Gastrocnemius medialis (tissue), 4 donors: Measurements from ENCODE around the gene PRKAA2. TPM values are rescaled to one million over a fixed set of nuclear protein-coding genes. Genes with fewer than 3 reads are reported as not detected.

Experiments
- ATAC-seq, 2 donors: fragments of 150-250 bp; one replicate each; pipeline ENCODE4 v1.9.1; 2016
- DNase-seq, 2 donors: peaks; one replicate each; pipeline ENCODE4 v3.0.0-alpha.2; 2019
- H3K27ac ChIP-seq, 4 donors: fragments of 200-600 bp; sonication (generic); 1 replicate in 1 of 4; 2 replicates in 3 of 4; pipeline ENCODE4 v1.5.1; 2016 to 2018; ENCODE audit warnings: mild to moderate bottlenecking in 2 of 4, moderate library complexity in 1 of 4
- H3K27me3 ChIP-seq, 3 donors: fragments of 200-600 bp; sonication (generic) in 2 of 3; 1 replicate in 1 of 3; 2 replicates in 2 of 3; pipeline versions ENCODE4 v1.5.1 to v1.6.0; 2016 to 2019; ENCODE audit warnings: mild to moderate bottlenecking in 1 of 3, moderate library complexity in 1 of 3
- H3K36me3 ChIP-seq, 2 donors: fragments of 200-600 bp; sonication (generic) in 1 of 2; one replicate each; pipeline ENCODE4 v1.5.1; 2017 to 2018
- H3K4me1 ChIP-seq, 2 donors: fragments of 200-600 bp; sonication (generic) in 1 of 2; one replicate each; pipeline ENCODE4 v1.5.1; 2016 to 2017; ENCODE audit warnings: mild to moderate bottlenecking in 2 of 2
- H3K4me3 ChIP-seq, 4 donors: fragments of 200-600 bp; sonication (generic) in 3 of 4; 1 replicate in 1 of 4; 2 replicates in 3 of 4; pipeline ENCODE4 v1.5.1; 2016 to 2019; ENCODE audit warnings: mild to moderate bottlenecking in 2 of 4
- H3K9me3 ChIP-seq, 3 donors: fragments of 200-600 bp; sonication (generic) in 2 of 3; 1 replicate in 1 of 3; 2 replicates in 2 of 3; pipeline ENCODE4 v1.5.1; 2016 to 2019
- CTCF ChIP-seq, 5 experiments: fragments of 450-650 bp in 3 of 5; fragments of 200-600 bp in 2 of 5; sonication (generic) in 2 of 5; IDR thresholded peaks in 4 of 5; conservative IDR thresholded peaks in 1 of 5; 1 replicate in 4 of 5; 2 replicates in 1 of 5; pipeline ENCODE4 v1.5.1; 2016 to 2019; ENCODE audit warnings: antibody characterized with exemption in 5 of 5, mild to moderate bottlenecking in 3 of 5, moderate library complexity in 3 of 5
- POLR2A ChIP-seq, 2 donors: fragments of 450-650 bp; IDR thresholded peaks; one replicate each; pipeline ENCODE4 v1.6.1; 2017; ENCODE audit warnings: antibody characterized with exemption in 2 of 2, mild to moderate bottlenecking in 2 of 2, moderate library complexity in 2 of 2
- in situ Hi-C, 4 donors: fragments of 200-750 bp; cut with MboI; loops; one replicate each; pipeline versions ENCODE4 v1.15.0 to v1.8.0; 2017; ENCODE audit warnings: low sequenced_read_pairs in 4 of 4
- intact Hi-C: fragments of 100-400 bp; cut with DNase I; formaldehyde crosslinking; loops from one replicate; pipeline ENCODE4 v1.15.1; 2023; ENCODE audit warnings: low total_unique reads
- total RNA-seq, 4 donors: library from RNA; depleted of rRNA; stranded (reverse); fragments of >200 nt; gene quantifications; one replicate each; pipeline versions ENCODE4 v1.1.0 to v1.2.3, GENCODE V29; 2016

The PRKAA2 gene
- total RNA-seq, 4 donors from 2014 or later: 24.6 to 78.6 (median 70.9) TPM

DNA sequence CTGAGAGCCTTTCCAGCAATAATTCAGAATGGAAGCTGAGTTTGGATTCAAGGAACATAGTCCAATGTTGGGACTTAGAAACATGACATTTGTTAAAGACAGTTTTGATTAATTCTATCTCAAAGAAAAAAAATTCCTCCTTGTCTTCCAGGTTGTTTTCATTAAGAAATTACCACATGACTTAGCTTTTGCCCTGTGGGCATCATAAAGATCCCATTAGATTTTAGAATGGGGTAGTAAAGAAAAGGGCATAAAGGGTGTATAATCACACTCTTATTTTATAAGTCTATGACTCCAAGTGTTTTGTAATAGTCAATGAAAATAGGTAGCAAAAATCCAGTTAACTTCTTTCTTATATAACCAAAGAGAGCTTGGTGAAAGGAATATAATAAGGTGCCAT, 14.3 kb upstream of the PRKAA2 start:
- Histone ChIP-seq H3K27ac (no peak overlapping the region), H3K4me1 (no peaks in the 10 kb centered on the region), H3K36me3 (no peaks in the 10 kb centered on the region), H3K9me3 (no peaks in the 10 kb centered on the region), H3K4me3 (no peak overlapping the region), H3K27me3 (no peaks in the 10 kb centered on the region)
- in situ Hi-C loops: no loop called here
- TF ChIP-seq POLR2A (IDR thresholded peaks at IDR 0.05): no peak
- TF ChIP-seq CTCF (IDR thresholded peaks at IDR 0.05 in 4 of 5, conservative IDR thresholded peaks at IDR 0.05 in 1 of 5): no peak
- ATAC-seq: no peak
- intact Hi-C loops: no loop called here
- DNase-seq: no peak

GRCh38 chr1:56631901-56632300, 13.2 kb upstream of the PRKAA2 start:
- Histone ChIP-seq H3K4me1 (no peaks in the 10 kb centered on the region), H3K27ac (no peak overlapping the region), H3K36me3 (no peaks in the 10 kb centered on the region), H3K27me3 (no peaks in the 10 kb centered on the region), H3K4me3 (no peak overlapping the region), H3K9me3 (no peaks in the 10 kb centered on the region)
- no peak for ATAC-seq
- no peak for DNase-seq
- no peak for TF ChIP-seq CTCF (IDR thresholded peaks at IDR 0.05 in 4 of 5, conservative IDR thresholded peaks at IDR 0.05 in 1 of 5)
- in situ Hi-C loops (no loop called here), intact Hi-C loops (no loop called here)

DNA sequence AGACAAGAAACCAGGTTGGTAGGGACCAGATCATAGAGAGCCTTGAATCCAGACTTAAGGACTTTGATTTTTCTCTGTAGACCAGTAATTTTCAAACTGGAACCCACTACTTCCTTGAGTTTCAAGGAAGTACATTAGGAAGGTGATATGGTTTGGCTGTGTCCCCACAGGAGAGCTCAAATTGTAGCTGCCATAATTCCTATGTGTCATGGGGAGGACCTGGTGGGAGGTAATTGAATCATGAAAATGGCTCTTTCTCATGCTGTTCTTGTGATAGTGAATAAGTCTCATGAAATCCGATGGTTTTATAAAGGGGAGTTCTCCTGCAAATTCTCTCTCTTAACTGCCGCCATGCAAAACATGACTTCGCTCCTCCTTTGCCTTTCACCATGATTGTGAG, 10.1 kb upstream of the PRKAA2 start:
- Histone ChIP-seq H3K27ac (no peak overlapping the region), H3K36me3 (no peaks in the 10 kb centered on the region), H3K9me3 (no peaks in the 10 kb centered on the region), H3K4me1 (no peaks in the 10 kb centered on the region), H3K27me3 (no peaks in the 10 kb centered on the region), H3K4me3 (no peak overlapping the region)
- TF ChIP-seq POLR2A (IDR thresholded peaks at IDR 0.05): no peak
- TF ChIP-seq CTCF (IDR thresholded peaks at IDR 0.05 in 4 of 5, conservative IDR thresholded peaks at IDR 0.05 in 1 of 5): no peak
- in situ Hi-C loops (no loop called here), intact Hi-C loops (loop anchor here (1.0 kb wide), 1 partner anchor 32 kb away; no protein-coding TSS in a partner anchor)
- ATAC-seq: no peak
- DNase-seq: no peak

- in situ Hi-C loops (no loop called here), intact Hi-C loops (no loop called here)
- no peaks in the 10 kb centered on the region for H3K9me3 ChIP-seq
- H3K4me1 ChIP-seq: no peaks in the 10 kb centered on the region
- H3K27ac ChIP-seq: no peak overlapping the region
- H3K4me3 ChIP-seq: no peak overlapping the region
- TF ChIP-seq POLR2A (IDR thresholded peaks at IDR 0.05) (no peak), CTCF (IDR thresholded peaks at IDR 0.05 in 4 of 5, conservative IDR thresholded peaks at IDR 0.05 in 1 of 5) (no peak)
- ATAC-seq: no peak
- DNase-seq: no peak
- no peaks in the 10 kb centered on the region for H3K36me3 ChIP-seq
- no peaks in the 10 kb centered on the region for H3K27me3 ChIP-seq
Observed at GRCh38 chr1:56638248-56638647, 6.9 kb upstream of the PRKAA2 start.

DNA sequence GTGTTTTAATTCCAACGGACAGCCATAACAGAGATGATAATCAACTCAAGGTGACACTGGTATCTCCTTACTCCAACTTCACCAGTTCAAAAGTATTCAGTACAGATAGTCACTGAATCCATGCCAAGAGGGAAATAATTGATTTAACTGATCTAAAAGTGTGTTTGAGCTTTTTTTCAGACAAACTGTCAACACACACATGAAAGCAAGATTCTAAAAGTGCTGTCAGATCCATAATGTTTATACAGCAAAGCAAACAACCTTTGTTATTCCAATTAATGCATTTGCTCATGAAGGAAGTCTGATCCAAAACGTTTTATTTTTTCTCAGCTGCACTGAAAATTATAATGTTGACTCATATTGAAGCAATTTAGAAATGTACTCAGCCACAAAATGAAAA, 5.9 kb upstream of the PRKAA2 start:
- ATAC-seq: no peak
- in situ Hi-C loops: no loop called here
- H3K27ac ChIP-seq: no peak overlapping the region

More for the DNA sequence above, 5.9 kb upstream of the PRKAA2 start:
- intact Hi-C loops: no loop called here
- Histone ChIP-seq H3K4me3 (no peak overlapping the region), H3K36me3 (no peaks in the 10 kb centered on the region), H3K27me3 (no peaks in the 10 kb centered on the region), H3K9me3 (no peaks in the 10 kb centered on the region), H3K4me1 (peaks cover 6 to 7% of the 10 kb centered on the region in 2 donors)
- TF ChIP-seq CTCF (IDR thresholded peaks at IDR 0.05 in 4 of 5, conservative IDR thresholded peaks at IDR 0.05 in 1 of 5) (no peak), POLR2A (IDR thresholded peaks at IDR 0.05) (no peak)
- no peak for DNase-seq
